HG03196 (cell line): ENCODE measurements around the gene LANCL2.
"Not testable (repeated sequence)": the region's sequence is repeated elsewhere in the genome, so short reads cannot be mapped to it uniquely, and the experiment has no call there.

Experiments used
- ATAC-seq: cut with Tn5 transposase; IDR thresholded peaks from one replicate; pipeline ENCODE4 v1.9.1; 2021; ENCODE audit not compliant: unreplicated experiment

Gene LANCL2

GRCh38 chr7:55469271-55469681 is 104.1 kb downstream of the LANCL2 start:
- ATAC-seq = no peak

- ATAC-seq = no peak
These were observed 104.6 kb downstream of the LANCL2 start for GRCh38 chr7:55469721-55470120.

GRCh38 chr7:55470261-55470660 is 105.1 kb downstream of the LANCL2 start:
- ATAC-seq = no peak

- ATAC-seq = not testable (repeated sequence)
These were observed 106.5 kb downstream of the LANCL2 start for GRCh38 chr7:55471594-55471993.

GRCh38 chr7:55472406-55472805 is 107.3 kb downstream of the LANCL2 start:
- not testable (repeated sequence) for ATAC-seq

- no peak for ATAC-seq
These were observed 108.0 kb downstream of the LANCL2 start for GRCh38 chr7:55472928-55473725.

- no peak for ATAC-seq
These were observed 108.8 kb downstream of the LANCL2 start for GRCh38 chr7:55473932-55474331.

- no peak for ATAC-seq
These were observed 110.1 kb downstream of the LANCL2 start for GRCh38 chr7:55474944-55475854.

- no peak for ATAC-seq
These were observed 111.0 kb downstream of the LANCL2 start for GRCh38 chr7:55475855-55476803.

GRCh38 chr7:55476852-55477780 is 112.0 kb downstream of the LANCL2 start:
- ATAC-seq = no peak

GRCh38 chr7:55477781-55478374 is 112.7 kb downstream of the LANCL2 start:
- no peak for ATAC-seq

GRCh38 chr7:55478700-55479099 is 113.6 kb downstream of the LANCL2 start:
- no peak for ATAC-seq

- no peak for ATAC-seq
These were observed 116.0 kb downstream of the LANCL2 start for GRCh38 chr7:55481155-55481554.

GRCh38 chr7:55483046-55483445 is 117.9 kb downstream of the LANCL2 start:
- ATAC-seq = no peak
